ENCODE results near the gene MAD1L1. TPM values are rescaled to one million over a fixed set of nuclear protein-coding genes. Genes with fewer than 3 reads are reported as not detected.

The MAD1L1 gene
- total and polyA plus RNA-seq, 3 experiments from 2014 or later, result 43.6 to 185 (median 47.3) TPM

- Mint-ChIP-seq H3K27ac (no peak overlapping the region), H3K27me3 (no peaks in the 10 kb centered on the region), H3K4me3 (no peak overlapping the region), H3K36me3 (peaks cover 0 to 29% (median 5%) of the 10 kb centered on the region in 3 donors), H3K9me3 (no peaks in the 10 kb centered on the region), H3K4me1 (peaks cover 0 to 2% (median 0%) of the 10 kb centered on the region in 3 donors)
- no peaks in the 10 kb centered on the region for H3K4me1 ChIP-seq (ENCODE audit: insufficient read depth, low read length)
- H3K27ac ChIP-seq (ENCODE audit: low read depth, low read length), result no peak overlapping the region
- no peak overlapping the region for H3K4me3 ChIP-seq (ENCODE audit: low read length)
- ChIA-PET POLR2A (no interaction called here), CTCF (interaction anchor here (1.0 kb wide), 1 partner anchor 17 kb away, joined by 3 read pairs; no protein-coding TSS in a partner anchor)
- H3K9me3 ChIP-seq (ENCODE audit: low read length), result no peaks in the 10 kb centered on the region
- no peak for DNase-seq
- H3K36me3 ChIP-seq (ENCODE audit: insufficient read depth, low read length), result no peaks in the 10 kb centered on the region
- no peaks in the 10 kb centered on the region for H3K27me3 ChIP-seq (ENCODE audit: insufficient read depth, low read length, poor library complexity, severe bottlenecking)
Observed at GRCh38 chr7:2151237-2151636, 81.5 kb downstream of the MAD1L1 start.

- H3K4me1 ChIP-seq (ENCODE audit: insufficient read depth, low read length), result no peaks in the 10 kb centered on the region
- Mint-ChIP-seq H3K27ac (no peak overlapping the region), H3K36me3 (peaks cover 0 to 34% (median 5%) of the 10 kb centered on the region in 3 donors), H3K27me3 (no peaks in the 10 kb centered on the region), H3K4me1 (peaks cover 0 to 2% (median 0%) of the 10 kb centered on the region in 3 donors), H3K4me3 (no peak overlapping the region), H3K9me3 (no peaks in the 10 kb centered on the region)
- no peak overlapping the region for H3K4me3 ChIP-seq (ENCODE audit: low read length)
- H3K27ac ChIP-seq (ENCODE audit: low read depth, low read length), result no peak overlapping the region
- CTCF ChIA-PET, result interaction anchor here (1.1 kb wide), 1 partner anchor 11 kb away, joined by 3 read pairs; no protein-coding TSS in a partner anchor
- POLR2A ChIA-PET, result no interaction called here
- no peak for DNase-seq
- H3K9me3 ChIP-seq (ENCODE audit: low read length), result no peaks in the 10 kb centered on the region
- no peaks in the 10 kb centered on the region for H3K27me3 ChIP-seq (ENCODE audit: insufficient read depth, low read length, poor library complexity, severe bottlenecking)
- H3K36me3 ChIP-seq (ENCODE audit: insufficient read depth, low read length), result no peaks in the 10 kb centered on the region
Observed at GRCh38 chr7:2150445-2150815, 82.3 kb downstream of the MAD1L1 start.

GRCh38 chr7:2149672-2150444 is 82.9 kb downstream of the MAD1L1 start:
- Mint-ChIP-seq H3K9me3 (no peaks in the 10 kb centered on the region), H3K27ac (no peak overlapping the region), H3K4me1 (peaks cover 0 to 2% (median 0%) of the 10 kb centered on the region in 3 donors), H3K4me3 (no peak overlapping the region), H3K27me3 (no peaks in the 10 kb centered on the region), H3K36me3 (peaks cover 0 to 35% (median 5%) of the 10 kb centered on the region in 3 donors)
- Histone ChIP-seq H3K27ac (ENCODE audit: low read depth, low read length) (no peak overlapping the region), H3K4me1 (ENCODE audit: insufficient read depth, low read length) (no peaks in the 10 kb centered on the region), H3K27me3 (ENCODE audit: insufficient read depth, low read length, poor library complexity, severe bottlenecking) (no peaks in the 10 kb centered on the region), H3K9me3 (ENCODE audit: low read length) (no peaks in the 10 kb centered on the region), H3K4me3 (ENCODE audit: low read length) (no peak overlapping the region), H3K36me3 (ENCODE audit: insufficient read depth, low read length) (no peaks in the 10 kb centered on the region)
- CTCF ChIA-PET, result interaction anchor here (1.1 kb wide), 1 partner anchor 10 kb away, joined by 3 read pairs; no protein-coding TSS in a partner anchor
- no peak for DNase-seq
- POLR2A ChIA-PET, result no interaction called here

- POLR2A ChIA-PET, result no interaction called here
- Histone ChIP-seq H3K4me1 (ENCODE audit: insufficient read depth, low read length) (no peaks in the 10 kb centered on the region), H3K4me3 (ENCODE audit: low read length) (no peak overlapping the region), H3K9me3 (ENCODE audit: low read length) (no peaks in the 10 kb centered on the region), H3K27ac (ENCODE audit: low read depth, low read length) (no peak overlapping the region), H3K36me3 (ENCODE audit: insufficient read depth, low read length) (no peaks in the 10 kb centered on the region), H3K27me3 (ENCODE audit: insufficient read depth, low read length, poor library complexity, severe bottlenecking) (no peaks in the 10 kb centered on the region)
- H3K27ac Mint-ChIP-seq, result peak overlapping the region in 2 of 8 donors; percentile 27 to 64
- no peak for DNase-seq
- H3K27me3 Mint-ChIP-seq, result no peaks in the 10 kb centered on the region
- no peak overlapping the region for H3K4me3 Mint-ChIP-seq
- H3K4me1 Mint-ChIP-seq, result peaks cover 0 to 2% (median 0%) of the 10 kb centered on the region in 3 donors
- peaks cover 0 to 40% (median 7%) of the 10 kb centered on the region in 3 donors for H3K36me3 Mint-ChIP-seq
- no peaks in the 10 kb centered on the region for H3K9me3 Mint-ChIP-seq
- CTCF ChIA-PET, result no interaction called here
Observed at GRCh38 chr7:2148814-2149213, 83.9 kb downstream of the MAD1L1 start.

- Mint-ChIP-seq H3K36me3 (peaks cover 0 to 42% (median 3%) of the 10 kb centered on the region in 3 donors), H3K27me3 (no peaks in the 10 kb centered on the region), H3K27ac (no peak overlapping the region), H3K4me3 (no peak overlapping the region), H3K9me3 (no peaks in the 10 kb centered on the region), H3K4me1 (no peaks in the 10 kb centered on the region)
- Histone ChIP-seq H3K9me3 (ENCODE audit: low read length) (no peaks in the 10 kb centered on the region), H3K27ac (ENCODE audit: low read depth, low read length) (no peak overlapping the region), H3K27me3 (ENCODE audit: insufficient read depth, low read length, poor library complexity, severe bottlenecking) (no peaks in the 10 kb centered on the region), H3K36me3 (ENCODE audit: insufficient read depth, low read length) (no peaks in the 10 kb centered on the region), H3K4me3 (ENCODE audit: low read length) (no peak overlapping the region), H3K4me1 (ENCODE audit: insufficient read depth, low read length) (no peaks in the 10 kb centered on the region)
- no peak for DNase-seq
- ChIA-PET POLR2A (no interaction called here), CTCF (no interaction called here)
Observed at GRCh38 chr7:2148189-2148588, 84.6 kb downstream of the MAD1L1 start.

GRCh38 chr7:2146676-2147472 is 85.9 kb downstream of the MAD1L1 start:
- ChIA-PET CTCF (interaction anchor here (2.8 kb wide), 1 partner anchor 13 kb away, joined by 6 read pairs; no protein-coding TSS in a partner anchor), POLR2A (no interaction called here)
- Histone ChIP-seq H3K4me1 (ENCODE audit: insufficient read depth, low read length) (no peaks in the 10 kb centered on the region), H3K4me3 (ENCODE audit: low read length) (no peak overlapping the region), H3K36me3 (ENCODE audit: insufficient read depth, low read length) (no peaks in the 10 kb centered on the region), H3K27me3 (ENCODE audit: insufficient read depth, low read length, poor library complexity, severe bottlenecking) (no peaks in the 10 kb centered on the region), H3K9me3 (ENCODE audit: low read length) (no peaks in the 10 kb centered on the region), H3K27ac (ENCODE audit: low read depth, low read length) (no peak overlapping the region)
- Mint-ChIP-seq H3K9me3 (no peaks in the 10 kb centered on the region), H3K36me3 (peaks cover 0 to 46% (median 2%) of the 10 kb centered on the region in 3 donors), H3K4me3 (no peak overlapping the region), H3K27me3 (no peaks in the 10 kb centered on the region), H3K27ac (no peak overlapping the region), H3K4me1 (no peaks in the 10 kb centered on the region)
- no peak for DNase-seq

- Mint-ChIP-seq H3K9me3 (no peaks in the 10 kb centered on the region), H3K4me1 (no peaks in the 10 kb centered on the region), H3K36me3 (peaks cover 0 to 46% (median 2%) of the 10 kb centered on the region in 3 donors), H3K4me3 (no peak overlapping the region), H3K27me3 (no peaks in the 10 kb centered on the region), H3K27ac (no peak overlapping the region)
- Histone ChIP-seq H3K27me3 (ENCODE audit: insufficient read depth, low read length, poor library complexity, severe bottlenecking) (no peaks in the 10 kb centered on the region), H3K36me3 (ENCODE audit: insufficient read depth, low read length) (no peaks in the 10 kb centered on the region), H3K4me1 (ENCODE audit: insufficient read depth, low read length) (no peaks in the 10 kb centered on the region), H3K27ac (ENCODE audit: low read depth, low read length) (no peak overlapping the region), H3K9me3 (ENCODE audit: low read length) (no peaks in the 10 kb centered on the region), H3K4me3 (ENCODE audit: low read length) (no peak overlapping the region)
- ChIA-PET POLR2A (no interaction called here), CTCF (interaction anchor here (2.8 kb wide), 1 partner anchor 14 kb away, joined by 6 read pairs; no protein-coding TSS in a partner anchor)
- no peak for DNase-seq
Observed at GRCh38 chr7:2145835-2146580, 86.7 kb downstream of the MAD1L1 start.
